ENCODE data around the gene PSME1. TPM values are rescaled to one million over a fixed set of nuclear protein-coding genes. Genes with fewer than 3 reads are reported as not detected.
"Not testable (repeated sequence)": the region's sequence is repeated elsewhere in the genome, so short reads cannot be mapped to it uniquely, and the experiment has no call there.

The PSME1 gene
- total RNA-seq, 1 donor: 218 TPM

- no peak overlapping the region for H3K4me3 ChIP-seq (ENCODE audit: low read length)
- H3K9me3 ChIP-seq (ENCODE audit: low read depth, low read length): no peaks in the 10 kb centered on the region
- peaks cover 33% of the 10 kb centered on the region for H3K4me1 ChIP-seq (ENCODE audit: insufficient read depth, low read length)
- no peaks in the 10 kb centered on the region for H3K27me3 ChIP-seq (ENCODE audit: insufficient read depth, low read length)
These were observed 36.8 kb upstream of the PSME1 start for GRCh38 chr14:24098927-24099813.

GRCh38 chr14:24100197-24100981 is 35.6 kb upstream of the PSME1 start:
- Histone ChIP-seq H3K4me1 (ENCODE audit: insufficient read depth, low read length) (peaks cover 24% of the 10 kb centered on the region), H3K4me3 (ENCODE audit: low read length) (no peak overlapping the region)

GRCh38 chr14:24100982-24101494 is 35.0 kb upstream of the PSME1 start:
- H3K27me3 ChIP-seq (ENCODE audit: insufficient read depth, low read length): no peaks in the 10 kb centered on the region
- H3K4me1 ChIP-seq (ENCODE audit: insufficient read depth, low read length): peaks cover 17% of the 10 kb centered on the region
- no peaks in the 10 kb centered on the region for H3K9me3 ChIP-seq (ENCODE audit: low read depth, low read length)
- H3K4me3 ChIP-seq (ENCODE audit: low read length): no peak overlapping the region

More at GRCh38 chr14:24100197-24100981, 35.6 kb upstream of the PSME1 start:
- Histone ChIP-seq H3K9me3 (ENCODE audit: low read depth, low read length) (no peaks in the 10 kb centered on the region), H3K27me3 (ENCODE audit: insufficient read depth, low read length) (no peaks in the 10 kb centered on the region)

GRCh38 chr14:24102357-24103048 is 33.5 kb upstream of the PSME1 start:
- Histone ChIP-seq H3K4me1 (ENCODE audit: insufficient read depth, low read length) (peaks cover 17% of the 10 kb centered on the region), H3K4me3 (ENCODE audit: low read length) (no peak overlapping the region), H3K9me3 (ENCODE audit: low read depth, low read length) (no peaks in the 10 kb centered on the region), H3K27me3 (ENCODE audit: insufficient read depth, low read length) (no peaks in the 10 kb centered on the region)

GRCh38 chr14:24103451-24103850 is 32.5 kb upstream of the PSME1 start:
- H3K27me3 ChIP-seq (ENCODE audit: insufficient read depth, low read length): no peaks in the 10 kb centered on the region
- H3K4me1 ChIP-seq (ENCODE audit: insufficient read depth, low read length): peaks cover 22% of the 10 kb centered on the region
- no peak overlapping the region for H3K4me3 ChIP-seq (ENCODE audit: low read length)
- H3K9me3 ChIP-seq (ENCODE audit: low read depth, low read length): no peaks in the 10 kb centered on the region

- not testable (repeated sequence) for H3K4me3 ChIP-seq (ENCODE audit: low read length); H3K9me3 ChIP-seq (ENCODE audit: low read depth, low read length); H3K27me3 ChIP-seq (ENCODE audit: insufficient read depth, low read length)
- peaks cover 19% of the 10 kb centered on the region for H3K4me1 ChIP-seq (ENCODE audit: insufficient read depth, low read length)
These were observed 30.3 kb upstream of the PSME1 start for GRCh38 chr14:24105609-24106239.

- Histone ChIP-seq H3K27me3 (ENCODE audit: insufficient read depth, low read length) (no peaks in the 10 kb centered on the region), H3K9me3 (ENCODE audit: low read depth, low read length) (no peaks in the 10 kb centered on the region), H3K4me1 (ENCODE audit: insufficient read depth, low read length) (peaks cover 19% of the 10 kb centered on the region), H3K4me3 (ENCODE audit: low read length) (no peak overlapping the region)
These were observed 29.2 kb upstream of the PSME1 start for GRCh38 chr14:24106672-24107271.

GRCh38 chr14:24108336-24108874 is 27.6 kb upstream of the PSME1 start:
- Histone ChIP-seq H3K4me3 (ENCODE audit: low read length) (no peak overlapping the region), H3K27me3 (ENCODE audit: insufficient read depth, low read length) (no peaks in the 10 kb centered on the region), H3K4me1 (ENCODE audit: insufficient read depth, low read length) (peaks cover 22% of the 10 kb centered on the region), H3K9me3 (ENCODE audit: low read depth, low read length) (no peaks in the 10 kb centered on the region)

GRCh38 chr14:24110060-24110459 is 25.9 kb upstream of the PSME1 start:
- peaks cover 25% of the 10 kb centered on the region for H3K4me1 ChIP-seq (ENCODE audit: insufficient read depth, low read length)
- H3K4me3 ChIP-seq (ENCODE audit: low read length): no peak overlapping the region
- no peaks in the 10 kb centered on the region for H3K27me3 ChIP-seq (ENCODE audit: insufficient read depth, low read length)
- H3K9me3 ChIP-seq (ENCODE audit: low read depth, low read length): no peaks in the 10 kb centered on the region

- H3K4me3 ChIP-seq (ENCODE audit: low read length): no peak overlapping the region
- no peaks in the 10 kb centered on the region for H3K9me3 ChIP-seq (ENCODE audit: low read depth, low read length)
- no peaks in the 10 kb centered on the region for H3K27me3 ChIP-seq (ENCODE audit: insufficient read depth, low read length)
- H3K4me1 ChIP-seq (ENCODE audit: insufficient read depth, low read length): peaks cover 27% of the 10 kb centered on the region
These were observed 25.5 kb upstream of the PSME1 start for GRCh38 chr14:24110523-24110922.

GRCh38 chr14:24113379-24113800 is 22.6 kb upstream of the PSME1 start:
- Histone ChIP-seq H3K27me3 (ENCODE audit: insufficient read depth, low read length) (no peaks in the 10 kb centered on the region), H3K9me3 (ENCODE audit: low read depth, low read length) (no peaks in the 10 kb centered on the region), H3K4me3 (ENCODE audit: low read length) (peak overlapping the region; percentile 87), H3K4me1 (ENCODE audit: insufficient read depth, low read length) (peaks cover 41% of the 10 kb centered on the region)

- H3K4me3 ChIP-seq (ENCODE audit: low read length): peak overlapping the region; percentile 87
These were observed 22.0 kb upstream of the PSME1 start for GRCh38 chr14:24113801-24114531.

More at GRCh38 chr14:24113801-24114531, 22.0 kb upstream of the PSME1 start:
- Histone ChIP-seq H3K27me3 (ENCODE audit: insufficient read depth, low read length) (no peaks in the 10 kb centered on the region), H3K9me3 (ENCODE audit: low read depth, low read length) (no peaks in the 10 kb centered on the region), H3K4me1 (ENCODE audit: insufficient read depth, low read length) (peaks cover 35% of the 10 kb centered on the region)

All from mononuclear cell (primary cell).